Panc1 (cell line): ENCODE results near the gene FBXO31.

Experiments used
- POLR2AphosphoS5 ChIP-seq: IDR thresholded peaks from 2 replicates; pipeline ENCODE4 v1.6.1; 2012; ENCODE audit warnings: mild to moderate bottlenecking, low read depth, low read length, moderate library complexity
- REST ChIP-seq, 2 experiments: IDR thresholded peaks; 2 replicates each; pipeline ENCODE4 v1.6.1; 2011 to 2012; ENCODE audit warnings: low read depth in 2 of 2, control low read depth in 1 of 2, low read length in 1 of 2, mild to moderate bottlenecking in 1 of 2, moderate library complexity in 1 of 2; ENCODE audit not compliant: insufficient read depth in 1 of 2
- TCF7L2 ChIP-seq: IDR thresholded peaks from 2 replicates; pipeline ENCODE4 v1.6.1; 2011; ENCODE audit warnings: mild to moderate bottlenecking, low read depth, low read length, inconsistent platforms
- TF ChIP-seq, protein P1 (sequence below): fragments of 450-650 bp; IDR thresholded peaks from 2 replicates; pipeline ENCODE4 v1.5.1; 2017; ENCODE audit warnings: mild to moderate bottlenecking

DNA sequence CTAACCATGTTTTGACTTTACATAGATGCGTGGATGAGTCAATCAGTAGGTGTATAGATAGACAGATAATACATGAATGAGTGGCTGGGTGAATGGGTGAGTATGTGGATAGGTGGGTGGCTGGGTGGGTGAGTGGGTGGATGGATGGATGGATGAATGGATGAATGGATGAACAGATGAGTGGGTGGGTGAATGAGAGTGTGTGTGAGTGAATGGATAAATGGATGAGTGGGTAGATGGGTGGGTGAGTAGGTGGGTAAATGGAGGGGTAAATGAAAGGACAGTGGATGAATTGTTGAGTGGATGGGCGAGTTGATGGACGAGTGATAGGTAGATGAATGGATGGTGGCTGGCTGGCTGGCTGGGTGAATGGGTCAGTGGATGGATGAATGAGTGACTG is 89.6 kb downstream of the FBXO31 start:
- TF ChIP-seq, protein P1, sequence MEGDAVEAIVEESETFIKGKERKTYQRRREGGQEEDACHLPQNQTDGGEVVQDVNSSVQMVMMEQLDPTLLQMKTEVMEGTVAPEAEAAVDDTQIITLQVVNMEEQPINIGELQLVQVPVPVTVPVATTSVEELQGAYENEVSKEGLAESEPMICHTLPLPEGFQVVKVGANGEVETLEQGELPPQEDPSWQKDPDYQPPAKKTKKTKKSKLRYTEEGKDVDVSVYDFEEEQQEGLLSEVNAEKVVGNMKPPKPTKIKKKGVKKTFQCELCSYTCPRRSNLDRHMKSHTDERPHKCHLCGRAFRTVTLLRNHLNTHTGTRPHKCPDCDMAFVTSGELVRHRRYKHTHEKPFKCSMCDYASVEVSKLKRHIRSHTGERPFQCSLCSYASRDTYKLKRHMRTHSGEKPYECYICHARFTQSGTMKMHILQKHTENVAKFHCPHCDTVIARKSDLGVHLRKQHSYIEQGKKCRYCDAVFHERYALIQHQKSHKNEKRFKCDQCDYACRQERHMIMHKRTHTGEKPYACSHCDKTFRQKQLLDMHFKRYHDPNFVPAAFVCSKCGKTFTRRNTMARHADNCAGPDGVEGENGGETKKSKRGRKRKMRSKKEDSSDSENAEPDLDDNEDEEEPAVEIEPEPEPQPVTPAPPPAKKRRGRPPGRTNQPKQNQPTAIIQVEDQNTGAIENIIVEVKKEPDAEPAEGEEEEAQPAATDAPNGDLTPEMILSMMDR, result no peak
- TF ChIP-seq TCF7L2, result no peak
- TF ChIP-seq REST (IDR thresholded peaks at IDR 0.05; ENCODE audit: insufficient read depth in 1 of 2, low read depth in 2 of 2, low read length in 1 of 2), result no peak
- TF ChIP-seq POLR2AphosphoS5, result no peak
